Right lobe of liver (tissue), 4 donors: Measurements from ENCODE around the gene PGLYRP3.

Source experiments
- CTCF ChIP-seq, 4 donors: fragments of 200-600 bp in 3 of 4; fragments of 450-650 bp in 1 of 4; IDR thresholded peaks; one replicate each; pipeline versions ENCODE4 v1.5.1 to v1.8.0; 2016 to 2022; ENCODE audit warnings: antibody characterized with exemption in 4 of 4, mild to moderate bottlenecking in 2 of 4
- POLR2A ChIP-seq: fragments of 450-650 bp; IDR thresholded peaks from one replicate; pipeline ENCODE4 v1.6.1; 2017; ENCODE audit warnings: antibody characterized with exemption, mild to moderate bottlenecking
- donor health status: DM: no; HTN: no; CAD: no.
- donor health status: DM: no; HTN: no; CAD: no.
- donor health status: DM: no; HTN: yes; CAD: no.

GRCh38 chr1:153345187-153346076 lies 32.7 kb upstream of the PGLYRP3 start:
- TF ChIP-seq CTCF (IDR thresholded peaks at IDR 0.05) (no peak), POLR2A (no peak)
